Measurements from ENCODE around the gene ACAA1. TPM values are rescaled to one million over a fixed set of nuclear protein-coding genes. Genes with fewer than 3 reads are reported as not detected.
A peak's percentile ranks its signal among the peaks of the same experiment; 100 is the strongest.

ACAA1 gene
- total and polyA plus RNA-seq, 12 donors: 42.3 to 200 (median 106) TPM

GRCh38 chr3:38112378-38112761 is 24.6 kb downstream of the ACAA1 start:
- Histone ChIP-seq H3K27me3 (no peaks in the 10 kb centered on the region), H3K4me1 (replicated peaks in 1 of 2) (no peaks in the 10 kb centered on the region), H3K9me3 (replicated peaks in 1 of 3) (no peaks in the 10 kb centered on the region), H3K27ac (no peak overlapping the region), H3K36me3 (replicated peaks in 1 of 2) (no peaks in the 10 kb centered on the region), H3K4me3 (no peak overlapping the region)
- 69 to 88% (median 86%) methylated on average over 4 to 7 of the region's 7 CpGs for WGBS, 4 donors
- intact Hi-C loops (cut with DNase I): loop anchor here in 1 of 2 donors (10.0 kb wide), 2 partner anchors 108 to 362 kb away; no protein-coding TSS in a partner anchor
- DNase-seq: peak in 4 of 7 donors; percentile 3 to 20 (median 8)
- TF ChIP-seq POLR2A (IDR thresholded peaks at IDR 0.05) (no peak), CTCF (IDR thresholded peaks at IDR 0.05) (no peak)

- peak in 4 of 7 donors; percentile 2 to 46 (median 8) for DNase-seq
- TF ChIP-seq CTCF (IDR thresholded peaks at IDR 0.05) (no peak), POLR2A (IDR thresholded peaks at IDR 0.05) (no peak)
- Histone ChIP-seq H3K27ac (no peak overlapping the region), H3K4me3 (no peak overlapping the region), H3K9me3 (replicated peaks in 1 of 3) (no peaks in the 10 kb centered on the region), H3K4me1 (replicated peaks in 1 of 2) (no peaks in the 10 kb centered on the region), H3K27me3 (no peaks in the 10 kb centered on the region), H3K36me3 (replicated peaks in 1 of 2) (no peaks in the 10 kb centered on the region)
- intact Hi-C loops (cut with DNase I): loop anchor here in 1 of 2 donors (10.0 kb wide), 2 partner anchors 107 to 363 kb away; no protein-coding TSS in a partner anchor
- 82 to 94% (median 85%) methylated on average over 6 to 16 of the region's 16 CpGs for WGBS, 4 donors
Observed at GRCh38 chr3:38111696-38112377, 25.1 kb downstream of the ACAA1 start.

GRCh38 chr3:38111201-38111600 is 25.7 kb downstream of the ACAA1 start:
- intact Hi-C loops (cut with DNase I): loop anchor here in 1 of 2 donors (10.0 kb wide), 2 partner anchors 106 to 364 kb away; no protein-coding TSS in a partner anchor
- no peaks in the 10 kb centered on the region for H3K9me3 ChIP-seq (replicated peaks in 1 of 3)
- no peaks in the 10 kb centered on the region for H3K36me3 ChIP-seq (replicated peaks in 1 of 2)
- no peak for TF ChIP-seq CTCF (IDR thresholded peaks at IDR 0.05)
- TF ChIP-seq POLR2A (IDR thresholded peaks at IDR 0.05): no peak
- H3K4me1 ChIP-seq (replicated peaks in 1 of 2): no peaks in the 10 kb centered on the region
- H3K4me3 ChIP-seq: no peak overlapping the region
- peak in 2 of 7 donors; percentile 1 to 14 for DNase-seq
- H3K27me3 ChIP-seq: no peaks in the 10 kb centered on the region
- no peak overlapping the region for H3K27ac ChIP-seq
- 91 to 100% (median 98%) methylated on average over 4 of the region's 4 CpGs for WGBS, 4 donors

GRCh38 chr3:38110314-38111050 is 26.4 kb downstream of the ACAA1 start:
- no peak overlapping the region for H3K4me3 ChIP-seq
- DNase-seq: peak in 3 of 7 donors; percentile 3 to 20 (median 6)
- intact Hi-C loops (cut with DNase I): loop anchor here in 1 of 2 donors (10.0 kb wide), 2 partner anchors 106 to 364 kb away; no protein-coding TSS in a partner anchor
- H3K9me3 ChIP-seq (replicated peaks in 1 of 3): no peaks in the 10 kb centered on the region
- no peak for TF ChIP-seq POLR2A (IDR thresholded peaks at IDR 0.05)
- no peaks in the 10 kb centered on the region for H3K4me1 ChIP-seq (replicated peaks in 1 of 2)
- 80 to 94% (median 88%) methylated on average over 6 of the region's 6 CpGs for WGBS, 4 donors
- no peak overlapping the region for H3K27ac ChIP-seq
- H3K27me3 ChIP-seq: no peaks in the 10 kb centered on the region
- no peaks in the 10 kb centered on the region for H3K36me3 ChIP-seq (replicated peaks in 1 of 2)
